ENCODE data around the gene IQCH.

Gene IQCH

GRCh38 chr15:67458331-67459029, 203.9 kb downstream of the IQCH start:
- DNase-seq: no peak

- DNase-seq: no peak
These were observed 205.9 kb downstream of the IQCH start for GRCh38 chr15:67460521-67460920.

GRCh38 chr15:67461735-67462134, 207.1 kb downstream of the IQCH start:
- no peak for DNase-seq

- DNase-seq: no peak
These were observed 208.3 kb downstream of the IQCH start for GRCh38 chr15:67462875-67463274.

GRCh38 chr15:67463488-67463887, 208.9 kb downstream of the IQCH start:
- no peak for DNase-seq

GRCh38 chr15:67465196-67465952, 210.8 kb downstream of the IQCH start:
- no peak for DNase-seq

GRCh38 chr15:67468416-67468815, 213.8 kb downstream of the IQCH start:
- DNase-seq: no peak

GRCh38 chr15:67469680-67470079, 215.1 kb downstream of the IQCH start:
- DNase-seq: no peak

- no peak for DNase-seq
These were observed 218.4 kb downstream of the IQCH start for GRCh38 chr15:67472957-67473356.

GRCh38 chr15:67474405-67475110, 220.0 kb downstream of the IQCH start:
- DNase-seq: no peak

- no peak for DNase-seq
These were observed 225.4 kb downstream of the IQCH start for GRCh38 chr15:67479781-67480505.

GRCh38 chr15:67480741-67481140, 226.2 kb downstream of the IQCH start:
- DNase-seq: no peak

GRCh38 chr15:67481680-67482079, 227.1 kb downstream of the IQCH start:
- DNase-seq: no peak

- no peak for DNase-seq
These were observed 241.0 kb downstream of the IQCH start for GRCh38 chr15:67495585-67495984.

- no peak for DNase-seq
These were observed 246.7 kb downstream of the IQCH start for GRCh38 chr15:67501177-67501835.

GRCh38 chr15:67501836-67502461, 247.4 kb downstream of the IQCH start:
- DNase-seq: no peak

- DNase-seq: no peak
These were observed 249.5 kb downstream of the IQCH start for GRCh38 chr15:67504056-67504455.

GRCh38 chr15:67504796-67505195, 250.2 kb downstream of the IQCH start:
- DNase-seq: no peak

GRCh38 chr15:67505675-67506572, 251.3 kb downstream of the IQCH start:
- no peak for DNase-seq

GRCh38 chr15:67506775-67507747, 252.5 kb downstream of the IQCH start:
- DNase-seq: no peak

Data from activated effector memory CD4-positive, alpha-beta T cell treated with anti-CD3 and anti-CD28 coated beads, Interleukin-2, amount 50 U/mL, for 16 hours (primary cell).